HepG2 (cell line): ENCODE measurements around the gene UNC5C. TPM values are rescaled to one million over a fixed set of nuclear protein-coding genes. Genes with fewer than 3 reads are reported as not detected.

ENCODE experiments used
- ATAC-seq: fragments of 200-7000 bp; cut with Tn5 transposase; 3 replicates; pipeline ENCODE4 v1.9.1; 2020; ENCODE audit warnings: mild to moderate bottlenecking, moderate library complexity
- BruUV-seq: library from RNA; stranded (reverse); fragments of 400-500 nt; replicated peaks from 2 replicates; lab custom pipeline; 2021; lab: Mats Ljungman, UMichigan
- CTCF ChIA-PET: fragments of 300-600 bp; formaldehyde crosslinking; extraction: SDS; loops from one replicate; lab custom pipeline; 2021; ENCODE audit warnings: low total read pairs, inconsistent platforms, low intra/inter-chr PET ratio; lab: Yijun Ruan, JAX
- POLR2A ChIA-PET: fragments of 350-600 bp; sonication (Branson Sonifier 250); formaldehyde crosslinking; loops from one replicate; lab custom pipeline; 2020; ENCODE audit warnings: antibody characterized with exemption, inconsistent platforms; lab: Yijun Ruan, JAX
- DNase-seq: peaks from one replicate; pipeline ENCODE4 v3.0.0-alpha.2; 2015; ENCODE audit warnings: low spot score
- FAIRE-seq: peaks from 3 replicates; lab custom pipeline; 2011; peaks lifted over from hg19 to GRCh38; lab: Jason Lieb, UNC
- H2AFZ ChIP-seq: one replicate; pipeline ENCODE4 v1.6.1; 2011; ENCODE audit warnings: low read length, inconsistent platforms
- H3K27ac ChIP-seq: fragments of 300-600 bp; 3 replicates; pipeline ENCODE4 v1.8.0; 2011; ENCODE audit warnings: mixed run types, mild to moderate bottlenecking, mixed read lengths, low read length, inconsistent platforms; ENCODE audit not compliant: insufficient read depth; ENCODE audit errors: extremely low read length
- H3K27me3 ChIP-seq, 2 experiments: fragments of 200-600 bp in 1 of 2; 2 replicates in 1 of 2; 3 replicates in 1 of 2; pipeline versions ENCODE4 v1.6.0 to v1.8.0; 2011; ENCODE audit warnings: low read length in 2 of 2, mild to moderate bottlenecking in 2 of 2, moderate library complexity in 2 of 2, inconsistent platforms in 1 of 2; ENCODE audit not compliant: insufficient read depth in 2 of 2, control insufficient read depth in 1 of 2
- H3K36me3 ChIP-seq, 2 experiments: fragments of 200-600 bp in 1 of 2; replicated peaks in 1 of 2; 2 replicates in 1 of 2; 3 replicates in 1 of 2; pipeline versions ENCODE4 v1.5.1 to v1.8.0; 2011; ENCODE audit warnings: low read length in 2 of 2, inconsistent platforms in 1 of 2; ENCODE audit not compliant: insufficient read depth in 2 of 2, control insufficient read depth in 1 of 2
- H3K4me1 ChIP-seq: 2 replicates; pipeline ENCODE4 v1.5.1; 2012; ENCODE audit warnings: low read length, inconsistent platforms; ENCODE audit not compliant: insufficient read depth
- H3K4me2 ChIP-seq: 2 replicates; pipeline ENCODE4 v1.6.0; 2011; ENCODE audit warnings: low read depth, low read length, inconsistent platforms
- H3K4me3 ChIP-seq, 3 experiments: fragments of 200-600 bp in 1 of 3; sonication (generic), shearing (Covaris generic) in 1 of 3; replicated peaks in 1 of 3; 2 replicates each; pipeline ENCODE4 v1.5.1; 2011 to 2016; ENCODE audit warnings: low read length in 3 of 3, inconsistent platforms in 2 of 3, low read depth in 2 of 3, mild to moderate bottlenecking in 2 of 3, control low read depth in 1 of 3, mixed read lengths in 1 of 3; ENCODE audit not compliant: insufficient read depth in 1 of 3
- H3K79me2 ChIP-seq: one replicate; pipeline ENCODE4 v1.6.1; 2011; ENCODE audit warnings: low read length, inconsistent platforms; ENCODE audit not compliant: insufficient read depth
- H3K9ac ChIP-seq: 2 replicates; pipeline ENCODE4 v1.6.0; 2011; ENCODE audit warnings: mild to moderate bottlenecking, low read depth, low read length, inconsistent platforms; ENCODE audit not compliant: insufficient read depth
- H3K9me3 ChIP-seq: 2 replicates; pipeline ENCODE4 v1.5.1; 2012; ENCODE audit warnings: mild to moderate bottlenecking, low read length
- H4K20me1 ChIP-seq: 2 replicates; pipeline ENCODE4 v1.6.0; 2011; ENCODE audit warnings: inconsistent platforms, mild to moderate bottlenecking, low read length, moderate library complexity; ENCODE audit not compliant: insufficient read depth
- PHF20 ChIP-seq: sonication (generic); formaldehyde crosslinking; IDR thresholded peaks from 2 replicates; pipeline ENCODE4 v1.5.0; 2020; ENCODE audit warnings: mild to moderate bottlenecking, missing genetic modification reagents
- RAD21 ChIP-seq: fragments of 450-650 bp; formaldehyde crosslinking; IDR thresholded peaks from 2 replicates; pipeline ENCODE4 v1.5.0; 2020; ENCODE audit warnings: mild to moderate bottlenecking
- RBM39 ChIP-seq: fragments of 200-400 bp; formaldehyde crosslinking; IDR thresholded peaks from one replicate; pipeline ENCODE4 v1.6.1; 2018; ENCODE audit warnings: antibody characterized with exemption, mild to moderate bottlenecking, low read depth, low read length; ENCODE audit not compliant: poor library complexity, severe bottlenecking
- THRA ChIP-seq: sonication (generic); formaldehyde crosslinking; IDR thresholded peaks from 2 replicates; pipeline ENCODE4 v1.4.0; 2020; ENCODE audit warnings: missing genetic modification reagents, borderline replicate concordance
- ZBTB10 ChIP-seq: sonication (generic); formaldehyde crosslinking; IDR thresholded peaks from 2 replicates; pipeline ENCODE4 v1.4.0; 2020; ENCODE audit warnings: missing genetic modification reagents, borderline replicate concordance
- ZC3H4 ChIP-seq: sonication (generic); formaldehyde crosslinking; IDR thresholded peaks from 2 replicates; pipeline ENCODE4 v1.4.0; 2020; ENCODE audit warnings: missing genetic modification reagents, borderline replicate concordance
- ZNF766 ChIP-seq: sonication (generic); formaldehyde crosslinking; IDR thresholded peaks from 2 replicates; pipeline ENCODE4 v1.5.0; 2020; ENCODE audit warnings: missing genetic modification reagents, borderline replicate concordance
- ZNF781 ChIP-seq: sonication (generic); formaldehyde crosslinking; IDR thresholded peaks from 2 replicates; pipeline ENCODE4 v1.5.1; 2020; ENCODE audit warnings: borderline replicate concordance, mild to moderate bottlenecking, missing genetic modification reagents; ENCODE audit errors: not compliant biosample characterization
- WGBS: methylation state at CpG from one replicate; pipeline ENCODE4 v1.1.6; 2017; ENCODE audit warnings: low lambda C conversion rate; 5-methylcytosine and 5-hydroxymethylcytosine counted together
- in situ Hi-C: cut with HindIII; loops from 2 replicates; pipeline ENCODE4 v1.10.0; 2017; ENCODE audit warnings: low pct_unique_long_range_greater_than_20kb; ENCODE audit not compliant: extremely low pct_ligation_motif_present
- intact Hi-C: fragments of 100-400 bp; cut with micrococcal nuclease; formaldehyde crosslinking; loops from one replicate; pipeline ENCODE4 v1.10.0; 2022; ENCODE audit not compliant: unreplicated experiment
- polyA plus RNA-seq, 8 experiments: library from polyadenylated mRNA; depleted of rRNA in 3 of 8; stranded (reverse) in 7 of 8; unstranded in 1 of 8; fragments of >200 nt; fragmentation: Illumina TruSeq in 4 of 8; extraction: Trizol in 4 of 8; gene quantifications; 2 replicates each; pipeline versions ENCODE4 v1.2.1 to v1.2.3, GENCODE V29; 2011 to 2016; ENCODE audit warnings: low read depth in 4 of 8, missing spikeins in 1 of 8, mixed read lengths in 1 of 8; ENCODE audit not compliant: insufficient read depth in 1 of 8
- total RNA-seq, 5 experiments: library from RNA; depleted of rRNA; stranded (reverse); fragments of >200 nt; fragmentation: Illumina TruSeq; extraction: Trizol; gene quantifications; 2 replicates each; pipeline ENCODE4 v1.2.3, GENCODE V29; 2016; ENCODE audit warnings: low read depth in 1 of 5

Gene UNC5C
- total and polyA plus RNA-seq, 2 of the 13 experiments (the other 11 are each of a cell fraction or from before 2014, with no cell fraction given), result not detected

GRCh38 chr4:95265814-95266740, 282.7 kb downstream of the UNC5C start:
- no peaks in the 10 kb centered on the region for H3K27me3 ChIP-seq
- CTCF ChIA-PET, result no interaction called here
- H3K4me1 ChIP-seq, result no peaks in the 10 kb centered on the region
- in situ Hi-C loops, result no loop called here
- H3K4me2 ChIP-seq, result no peak overlapping the region
- no peak for TF ChIP-seq RAD21
- POLR2A ChIA-PET, result no interaction called here
- intact Hi-C loops, result no loop called here
- no peaks in the 10 kb centered on the region for H3K9me3 ChIP-seq
- 10% methylated on average over 5 of the region's 5 CpGs for WGBS
- no peak for FAIRE-seq
- H3K79me2 ChIP-seq, result no peaks in the 10 kb centered on the region
- H3K27ac ChIP-seq, result no peak overlapping the region
- H2AFZ ChIP-seq, result no peak overlapping the region
- DNase-seq, result no peak
- no peaks in the 10 kb centered on the region for H3K36me3 ChIP-seq
- H3K9ac ChIP-seq, result no peak overlapping the region
- BruUV-seq, result no TSS peak
- ATAC-seq, result no peak
- no peaks in the 10 kb centered on the region for H4K20me1 ChIP-seq
- no peak overlapping the region for H3K4me3 ChIP-seq

GRCh38 chr4:95264843-95265242, 283.9 kb downstream of the UNC5C start:
- DNase-seq, result no peak
- TF ChIP-seq PHF20 (CRISPR knock-in tag), result no peak
- no peak for TF ChIP-seq THRA (CRISPR knock-in tag)
- TF ChIP-seq ZC3H4 (CRISPR knock-in tag), result no peak
- no peak for TF ChIP-seq ZNF781
- TF ChIP-seq ZBTB10 (CRISPR knock-in tag), result no peak
- no peak for TF ChIP-seq ZNF766
- TF ChIP-seq RBM39, result no peak
- Histone ChIP-seq H3K9ac (no peak overlapping the region), H3K4me2 (no peak overlapping the region), H3K79me2 (no peaks in the 10 kb centered on the region), H3K4me1 (no peaks in the 10 kb centered on the region), H3K27me3 (no peaks in the 10 kb centered on the region), H3K27ac (no peak overlapping the region), H3K9me3 (no peaks in the 10 kb centered on the region), H4K20me1 (no peaks in the 10 kb centered on the region), H3K36me3 (no peaks in the 10 kb centered on the region), H3K4me3 (no peak overlapping the region), H2AFZ (no peak overlapping the region)
- 0% methylated on average over 2 of the region's 2 CpGs for WGBS
- ATAC-seq, result no peak
- ChIA-PET POLR2A (no interaction called here), CTCF (no interaction called here)
- in situ Hi-C loops (no loop called here), intact Hi-C loops (no loop called here)
- no peak for FAIRE-seq
- no TSS peak for BruUV-seq
